NCI-H2081 (cell line): ENCODE measurements around the gene PCSK4.
A peak's percentile ranks its signal among the peaks of the same experiment; 100 is the strongest.
"Not testable (repeated sequence)": the region's sequence is repeated elsewhere in the genome, so short reads cannot be mapped to it uniquely, and the experiment has no call there.

Experiments
- DNase-seq, 2 experiments: peaks; one replicate each; lab custom pipeline; 2025; lab: John Stamatoyannopoulos, UW

Gene PCSK4

DNA sequence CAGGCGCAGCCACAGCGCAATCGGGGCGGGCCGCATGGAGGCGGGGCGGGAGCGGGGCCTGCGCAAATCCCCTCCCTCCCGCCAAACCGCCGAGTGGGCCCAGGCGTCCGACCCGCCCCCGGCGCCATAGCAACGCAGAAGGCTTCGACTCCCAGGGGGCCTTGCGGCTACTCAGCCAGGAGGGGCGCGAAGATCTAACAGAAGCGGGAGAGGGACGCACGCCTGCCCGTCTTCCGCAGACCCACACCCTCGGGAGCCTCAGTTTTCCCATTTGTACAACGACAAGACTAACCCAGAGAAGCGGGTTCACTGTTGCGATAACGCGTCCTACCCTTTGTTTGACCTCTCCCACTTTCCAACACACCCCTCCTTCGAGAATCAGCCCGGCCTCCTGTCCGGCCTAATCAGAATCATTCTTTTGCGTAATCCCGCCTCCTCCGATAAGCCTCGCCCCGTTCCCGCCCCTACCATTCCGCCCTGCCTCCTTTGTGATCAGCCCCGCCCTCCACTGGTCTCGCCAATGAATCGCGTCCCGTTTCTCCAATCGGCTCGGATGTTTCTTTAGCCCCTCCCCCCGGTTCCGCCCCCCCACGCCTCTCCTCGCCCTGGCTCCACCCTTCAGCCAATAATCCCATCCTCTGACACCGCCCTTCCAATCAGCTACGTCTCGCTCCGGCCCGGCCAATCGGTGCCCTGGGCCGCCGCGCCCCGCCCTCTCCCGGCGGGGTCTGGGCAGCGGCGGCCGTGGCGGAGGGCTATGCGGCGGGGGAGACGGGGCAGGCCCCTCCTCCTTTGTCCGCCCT, at the start of gene PCSK4:
Gene PCSK4, minus strand, starts transcription at position 40 of the 803 bp plus-strand sequence. Its CDS starts 4 bp downstream, at position 36.
- peak; percentile 98 to 99 for DNase-seq

GRCh38 chr19:1539749-1540148, 49.6 kb upstream of the PCSK4 start:
- not testable (repeated sequence) for DNase-seq

- no peak for DNase-seq
Measured at GRCh38 chr19:1538978-1539377, 48.8 kb upstream of the PCSK4 start.

GRCh38 chr19:1535699-1536098, 45.5 kb upstream of the PCSK4 start:
- not testable (repeated sequence) for DNase-seq

GRCh38 chr19:1534972-1535371, 44.8 kb upstream of the PCSK4 start:
- no peak for DNase-seq

- DNase-seq: no peak
Measured at GRCh38 chr19:1533510-1534150, 43.5 kb upstream of the PCSK4 start.

DNA sequence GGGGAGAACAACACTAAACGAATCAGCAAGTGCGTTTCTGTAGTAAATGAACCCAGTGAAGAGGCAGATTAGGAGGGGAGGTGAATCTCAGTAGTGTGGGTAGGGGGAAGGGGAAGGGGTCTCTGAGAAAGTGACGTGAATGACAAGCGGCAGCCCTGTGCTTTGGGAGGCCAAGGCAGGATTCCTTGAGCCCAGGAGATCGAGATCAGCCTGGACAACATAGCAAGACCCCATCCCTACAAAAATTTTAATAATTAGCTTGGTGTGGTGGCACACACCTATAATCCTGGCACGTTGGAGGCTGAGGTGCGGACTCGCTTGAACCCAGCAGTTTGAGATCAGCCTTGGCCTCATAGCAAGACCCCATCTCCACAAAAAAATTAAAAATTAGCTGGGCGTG, 41.9 kb upstream of the PCSK4 start:
- DNase-seq: no peak

GRCh38 chr19:1531587-1531986, 41.4 kb upstream of the PCSK4 start:
- DNase-seq: no peak

DNA sequence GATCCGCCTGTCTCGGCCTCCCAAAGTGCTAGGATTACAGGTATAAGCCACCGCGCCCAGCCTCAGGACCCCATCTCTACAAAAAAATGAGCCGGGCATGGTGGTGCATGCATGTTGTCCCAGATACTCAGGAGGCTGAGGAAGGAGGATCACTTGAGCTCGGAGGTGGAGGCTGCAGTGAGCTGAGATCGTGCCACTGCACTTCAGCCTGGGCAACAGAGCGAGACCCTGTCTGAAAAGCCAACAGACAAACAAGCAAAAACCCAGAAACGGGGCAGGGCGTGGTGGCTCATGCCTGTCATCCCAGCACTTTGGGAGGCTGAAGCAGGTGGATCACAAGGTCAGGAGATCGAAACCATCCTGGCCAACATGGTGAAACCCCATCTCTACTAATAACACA, 40.7 kb upstream of the PCSK4 start:
- DNase-seq: not testable (repeated sequence)

GRCh38 chr19:1529430-1529816, 39.3 kb upstream of the PCSK4 start:
- no peak for DNase-seq

- no peak for DNase-seq
Measured at GRCh38 chr19:1528596-1529429, 38.7 kb upstream of the PCSK4 start.

DNA sequence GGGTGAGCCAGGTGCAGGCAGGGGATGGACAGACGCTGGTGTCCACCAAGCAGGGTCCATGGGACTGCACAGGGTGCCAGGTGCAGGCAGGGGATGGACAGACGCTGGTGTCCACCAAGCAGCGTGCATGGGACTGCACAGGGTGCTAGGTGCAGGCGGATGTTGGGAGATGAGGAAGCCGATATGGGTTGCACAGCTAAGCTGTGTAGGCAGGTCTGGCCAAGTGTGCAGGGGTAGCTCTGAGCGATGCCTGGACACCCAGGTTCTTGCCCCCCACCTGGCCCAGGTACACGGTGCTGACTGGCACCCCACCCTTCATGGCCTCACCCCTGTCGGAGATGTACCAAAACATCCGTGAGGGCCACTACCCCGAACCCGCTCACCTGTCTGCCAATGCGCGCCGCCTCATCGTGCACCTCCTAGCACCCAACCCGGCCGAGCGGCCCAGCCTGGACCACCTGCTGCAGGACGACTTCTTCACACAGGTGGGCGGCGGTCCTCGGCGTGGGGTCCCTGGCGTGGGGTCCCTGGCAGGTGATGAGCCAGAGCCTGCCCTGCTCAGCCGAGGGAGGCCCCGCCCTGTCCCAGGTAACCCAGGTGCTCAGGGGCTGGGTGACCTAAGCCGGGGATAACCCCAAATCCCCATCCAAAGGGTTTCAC, 37.6 kb upstream of the PCSK4 start:
- no peak for DNase-seq

DNA sequence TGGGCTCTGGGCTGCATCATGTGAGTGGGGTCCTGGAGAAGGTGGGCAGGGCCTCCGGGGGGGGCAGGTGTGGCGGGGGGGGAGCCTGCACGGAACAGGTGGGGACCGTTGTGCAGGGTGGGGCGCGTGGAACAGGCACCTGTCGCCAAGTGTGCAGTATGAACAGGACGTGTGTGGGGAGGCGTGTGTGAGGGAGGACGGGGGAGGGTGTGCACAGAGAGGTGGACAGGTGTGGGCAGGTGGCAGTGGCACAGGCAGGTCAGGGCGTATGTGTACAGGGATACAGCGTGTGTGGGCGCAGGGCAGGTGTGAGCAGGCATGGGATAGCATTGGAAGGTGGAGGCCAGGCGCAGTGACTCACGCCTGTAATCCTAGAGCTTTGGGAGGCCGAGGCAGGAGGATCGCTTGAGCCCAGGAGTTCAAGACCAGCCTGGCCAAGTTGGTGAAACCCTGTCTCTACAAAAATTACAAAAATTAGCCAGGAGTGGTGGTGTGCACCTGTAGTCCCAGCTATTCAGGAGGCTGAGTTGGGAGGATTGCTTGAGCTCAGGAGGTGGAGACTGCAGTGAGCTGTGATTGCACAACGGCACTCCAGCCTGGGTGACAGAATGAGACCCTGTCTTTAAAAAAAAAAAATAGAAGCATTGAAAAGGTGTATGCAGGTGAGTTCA, 37.0 kb upstream of the PCSK4 start:
- no peak for DNase-seq

GRCh38 chr19:1526066-1526778, 36.1 kb upstream of the PCSK4 start:
- no peak for DNase-seq

DNA sequence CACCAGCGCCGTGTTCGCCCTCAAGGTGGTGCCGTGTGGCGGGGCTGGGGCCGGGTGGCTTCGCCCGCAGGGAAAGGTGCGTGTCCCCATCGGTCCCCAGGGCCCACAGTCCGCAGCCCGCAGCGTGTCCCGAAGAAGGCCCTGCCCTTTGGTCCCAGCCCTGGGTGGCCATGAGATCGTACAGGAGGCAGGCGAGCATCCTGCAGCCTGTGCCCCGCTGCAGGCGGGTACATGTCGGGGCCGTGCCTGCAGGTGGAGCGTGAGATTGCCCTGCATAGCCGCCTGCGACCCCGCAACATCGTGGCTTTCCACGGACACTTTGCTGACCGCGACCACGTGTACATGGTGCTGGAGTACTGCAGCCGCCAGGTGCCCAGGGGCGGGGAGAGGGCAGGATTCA, 35.2 kb upstream of the PCSK4 start:
- no peak for DNase-seq

DNA sequence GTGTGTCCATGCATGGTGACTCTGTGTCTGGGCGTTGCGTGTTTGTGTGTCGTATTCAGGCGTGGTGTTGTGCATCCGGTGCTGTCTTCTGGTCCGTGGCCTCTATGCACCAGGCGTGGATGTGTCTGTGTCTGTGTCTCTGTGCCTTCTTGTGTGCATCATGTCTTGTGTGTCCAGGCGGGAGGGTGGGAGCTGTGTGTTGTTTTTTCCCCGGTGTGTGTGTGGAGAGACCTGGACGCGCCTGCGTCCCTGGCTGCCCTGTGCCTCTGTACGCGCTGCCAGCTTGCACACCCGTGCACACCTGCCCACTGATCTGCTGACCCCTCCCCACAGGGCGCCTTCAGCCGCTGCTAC, 34.8 kb upstream of the PCSK4 start:
- DNase-seq: no peak

DNA sequence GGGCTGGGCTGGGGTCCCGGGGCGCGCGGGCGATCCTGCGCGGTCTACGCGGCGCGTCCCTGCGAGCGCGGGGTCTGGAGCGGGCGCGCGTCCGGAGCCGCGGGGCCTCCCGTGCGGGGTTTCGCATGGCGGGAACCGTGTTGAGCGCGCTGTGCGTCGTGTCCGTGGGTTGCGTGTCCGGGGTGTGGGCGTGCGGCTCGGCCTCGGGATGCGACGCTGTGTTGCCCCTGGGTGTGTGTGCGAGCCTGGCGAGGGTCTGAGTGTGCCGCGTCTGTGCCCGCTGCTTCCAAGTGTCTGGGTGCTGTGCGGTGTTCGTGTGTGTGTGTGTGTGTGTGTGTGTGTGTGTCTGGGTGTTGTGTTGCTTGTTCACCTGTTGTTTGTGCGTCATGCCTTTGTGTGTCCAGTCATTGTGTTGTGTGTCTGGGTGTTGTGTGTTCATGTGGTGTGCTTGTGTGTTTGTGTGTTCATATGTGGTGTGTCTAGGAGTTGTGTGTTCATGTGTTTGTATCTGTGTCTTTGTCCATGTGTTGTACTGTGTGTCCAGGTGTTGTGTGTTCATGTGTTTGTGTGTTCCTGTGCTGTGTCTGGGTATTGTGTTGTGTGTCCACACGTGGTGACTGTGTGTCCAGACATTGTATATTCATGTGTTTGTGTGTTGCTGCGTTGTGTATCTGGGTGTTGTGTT, 34.3 kb upstream of the PCSK4 start:
- no peak for DNase-seq

GRCh38 chr19:1523412-1524286, 33.5 kb upstream of the PCSK4 start, which contains the start of gene PLK5:
TSS of gene PLK5 (plus strand) at chr19:1524077. CDS start at chr19:1526997, 2,920 bp downstream.
- DNase-seq: no peak

DNA sequence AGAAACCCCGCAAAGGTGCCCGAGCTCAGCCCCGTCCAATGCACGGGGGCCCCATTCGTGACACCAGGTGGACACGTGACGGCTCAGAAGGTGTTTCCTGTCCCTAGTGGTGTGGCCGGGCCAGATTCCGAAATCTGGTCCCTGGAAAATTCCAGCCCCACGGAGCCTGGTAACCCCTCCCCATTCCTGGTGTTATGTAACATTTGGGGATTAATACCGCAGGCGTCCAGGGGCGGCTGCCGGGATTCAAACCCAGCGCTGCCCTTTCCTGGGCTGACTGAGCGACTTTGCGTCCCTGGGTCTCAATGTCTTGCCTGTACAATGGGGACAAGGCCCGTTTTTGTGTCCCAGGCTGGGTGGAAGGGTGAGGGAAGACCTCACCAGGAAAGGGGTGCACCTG, 32.7 kb upstream of the PCSK4 start:
- no peak for DNase-seq
